SK-N-SH treated with all-trans-retinoic acid at 6 μM for 48 hours (cell line): ENCODE measurements around the gene FBXW4.

Source experiments
- ATAC-seq: fragments of 200-7000 bp; cut with Tn5 transposase; 3 replicates; pipeline ENCODE4 v1.9.1; 2020; ENCODE audit warnings: mild to moderate bottlenecking, moderate library complexity
- ARNTL ChIP-seq: fragments of 450-650 bp; formaldehyde crosslinking; IDR thresholded peaks from 2 replicates; pipeline ENCODE4 v1.5.0; 2020; ENCODE audit warnings: low read depth, mild to moderate bottlenecking, moderate library complexity, borderline replicate concordance
- BACH2 ChIP-seq: fragments of 250-450 bp; sonication (Bioruptor Pico); IDR thresholded peaks from 2 replicates; pipeline ENCODE4 v1.9.0; 2021; ENCODE audit warnings: mild to moderate bottlenecking, borderline replicate concordance
- ESRRG ChIP-seq: fragments of 250-450 bp; sonication (Bioruptor Pico); IDR thresholded peaks from 2 replicates; pipeline ENCODE4 v1.6.1; 2021; ENCODE audit warnings: mild to moderate bottlenecking
- ISL1 ChIP-seq: fragments of 250-450 bp; sonication (Bioruptor Pico); IDR thresholded peaks from 2 replicates; pipeline ENCODE4 v2.1.2; 2022; ENCODE audit warnings: mild to moderate bottlenecking, moderate library complexity
- OSR1 ChIP-seq: fragments of 250-450 bp; sonication (Bioruptor Pico); IDR thresholded peaks from 2 replicates; pipeline ENCODE4 v1.8.0; 2022; ENCODE audit warnings: moderate library complexity, mild to moderate bottlenecking, inconsistent platforms
- PPARA ChIP-seq: fragments of 250-450 bp; sonication (Bioruptor Pico); IDR thresholded peaks from 2 replicates; pipeline ENCODE4 v1.5.0; 2020; ENCODE audit warnings: mild to moderate bottlenecking, borderline replicate concordance
- RARB ChIP-seq: fragments of 250-450 bp; sonication (Bioruptor Pico); IDR thresholded peaks from 2 replicates; pipeline ENCODE4 v1.8.0; 2021; ENCODE audit warnings: mild to moderate bottlenecking, moderate library complexity
- SNAI2 ChIP-seq: fragments of 250-450 bp; sonication (Bioruptor Pico); IDR thresholded peaks from 2 replicates; pipeline ENCODE4 v1.5.0; 2020; ENCODE audit warnings: mild to moderate bottlenecking, moderate library complexity
- TCF4 ChIP-seq: fragments of 250-450 bp; sonication (Bioruptor Pico); IDR thresholded peaks from 2 replicates; pipeline ENCODE4 v1.8.0; 2021; ENCODE audit warnings: mild to moderate bottlenecking, moderate library complexity, borderline replicate concordance
- ZFP3 ChIP-seq: fragments of 250-450 bp; sonication (Bioruptor Pico); IDR thresholded peaks from 2 replicates; pipeline ENCODE4 v1.5.0; 2020; ENCODE audit warnings: mild to moderate bottlenecking, moderate library complexity
- ZFP30 ChIP-seq: fragments of 450-650 bp; formaldehyde crosslinking; IDR thresholded peaks from 2 replicates; pipeline ENCODE4 v1.5.0; 2022; ENCODE audit warnings: mild to moderate bottlenecking, moderate library complexity
- ZNF565 ChIP-seq: fragments of 450-650 bp; formaldehyde crosslinking; conservative IDR thresholded peaks from 2 replicates; pipeline ENCODE4 v1.5.0; 2020; ENCODE audit warnings: low read depth, mild to moderate bottlenecking, moderate library complexity
- ZNF8 ChIP-seq: fragments of 450-650 bp; formaldehyde crosslinking; IDR thresholded peaks from 2 replicates; pipeline ENCODE4 v1.5.0; 2020; ENCODE audit warnings: mild to moderate bottlenecking, moderate library complexity
- TF ChIP-seq, protein P1 (sequence below): fragments of 250-450 bp; sonication (Bioruptor Pico); IDR thresholded peaks from 2 replicates; pipeline ENCODE4 v1.5.0; 2020; ENCODE audit warnings: mild to moderate bottlenecking, moderate library complexity
- TF ChIP-seq, protein P2 (sequence below): fragments of 250-450 bp; sonication (Bioruptor Pico); IDR thresholded peaks from 2 replicates; pipeline ENCODE4 v1.5.1; 2021; ENCODE audit warnings: mild to moderate bottlenecking, moderate library complexity
- TF ChIP-seq, protein P3 (sequence below): fragments of 250-450 bp; sonication (Bioruptor Pico); IDR thresholded peaks from 2 replicates; pipeline ENCODE4 v1.5.1; 2020; ENCODE audit warnings: low read depth, mild to moderate bottlenecking, moderate library complexity
- TF ChIP-seq, protein P4 (sequence below): fragments of 250-450 bp; sonication (Bioruptor Pico); IDR thresholded peaks from 2 replicates; pipeline ENCODE4 v1.8.0; 2021; ENCODE audit warnings: low read depth, mild to moderate bottlenecking, moderate library complexity, borderline replicate concordance
- TF ChIP-seq, protein P5 (sequence below): fragments of 250-450 bp; sonication (Bioruptor Pico); IDR thresholded peaks from 2 replicates; pipeline ENCODE4 v1.8.0; 2020; ENCODE audit warnings: mild to moderate bottlenecking, moderate library complexity, borderline replicate concordance

The FBXW4 gene

DNA sequence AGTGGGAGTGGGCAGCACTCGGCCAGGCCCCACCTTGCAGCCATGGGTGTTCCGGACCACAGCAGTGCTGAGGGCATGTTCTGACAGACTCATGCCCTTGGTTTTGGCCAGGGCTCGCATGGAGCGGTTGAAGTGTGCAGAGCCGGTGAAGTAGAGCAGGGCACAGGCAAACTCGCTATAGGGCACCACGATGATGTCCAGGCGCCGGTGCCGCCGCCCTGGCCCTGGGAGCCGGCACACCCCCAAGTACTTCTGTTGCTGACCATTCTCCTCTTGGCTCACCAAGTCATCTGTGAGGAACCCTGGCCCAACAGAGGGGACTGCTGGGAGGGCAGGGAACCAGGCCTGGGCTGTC is 115.5 kb downstream of the FBXW4 start (continued):
- no peak for TF ChIP-seq ZFP3 (CRISPR knock-in tag)
- TF ChIP-seq, all 23 proteins: peak for 0

DNA sequence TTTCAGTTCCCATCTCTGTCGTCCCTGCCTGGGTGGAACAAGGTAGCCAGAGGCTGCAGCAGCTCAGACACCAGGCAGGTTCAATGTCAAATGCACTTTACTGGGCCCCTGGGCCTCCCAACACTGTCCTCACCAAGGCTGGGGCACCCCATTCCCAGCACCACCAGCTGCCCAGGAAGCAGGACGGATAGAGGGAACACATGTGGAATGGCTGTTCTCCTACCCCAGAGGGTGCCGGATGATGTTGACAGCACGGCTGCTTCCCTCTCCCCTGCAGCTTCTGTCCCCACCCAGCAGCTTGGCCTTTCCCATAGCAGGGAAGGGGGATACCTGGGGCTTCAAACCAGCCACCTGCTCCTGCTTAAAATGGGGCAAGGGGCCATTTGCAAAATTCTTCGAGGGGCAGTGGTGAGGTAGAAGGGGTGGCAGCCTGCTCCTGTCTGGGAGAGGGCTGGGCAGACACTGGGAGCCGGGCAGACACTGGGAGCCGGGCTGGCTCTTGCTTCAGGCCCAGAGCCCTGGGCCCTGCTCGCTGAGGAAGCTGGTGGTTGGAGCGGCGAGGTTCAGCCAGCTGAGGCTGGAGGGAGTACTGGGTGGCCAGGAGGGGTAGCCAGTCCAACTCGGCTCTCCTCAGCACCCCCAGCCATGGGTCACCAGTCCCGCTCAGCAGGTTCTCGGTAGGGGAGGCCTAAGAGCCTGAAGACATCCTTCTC is 116.0 kb downstream of the FBXW4 start:
- ATAC-seq = no peak
- no peak for TF ChIP-seq TCF4 (CRISPR knock-in tag)
- no peak for TF ChIP-seq PPARA
- TF ChIP-seq OSR1 = no peak

DNA sequence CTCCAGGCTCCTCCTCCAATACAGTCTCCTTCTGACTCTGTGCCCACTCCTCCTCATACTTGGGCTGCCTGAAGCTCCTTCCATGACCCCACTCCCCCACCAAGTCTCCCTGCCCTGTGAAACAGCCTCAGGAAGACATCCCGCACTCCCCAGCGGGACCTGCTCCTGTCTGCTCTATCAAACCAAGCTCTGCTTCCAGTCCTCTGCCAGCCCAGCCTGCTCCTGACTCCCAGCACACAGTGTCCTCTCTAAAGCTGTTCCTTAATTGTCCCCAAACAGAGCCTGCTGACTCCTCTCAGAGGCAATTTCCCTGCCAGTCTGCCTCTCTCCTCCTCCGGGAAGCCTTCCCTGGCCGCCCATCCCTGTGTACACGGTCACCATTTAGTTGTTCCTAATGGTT is 116.8 kb downstream of the FBXW4 start:
- TF ChIP-seq, protein P1, sequence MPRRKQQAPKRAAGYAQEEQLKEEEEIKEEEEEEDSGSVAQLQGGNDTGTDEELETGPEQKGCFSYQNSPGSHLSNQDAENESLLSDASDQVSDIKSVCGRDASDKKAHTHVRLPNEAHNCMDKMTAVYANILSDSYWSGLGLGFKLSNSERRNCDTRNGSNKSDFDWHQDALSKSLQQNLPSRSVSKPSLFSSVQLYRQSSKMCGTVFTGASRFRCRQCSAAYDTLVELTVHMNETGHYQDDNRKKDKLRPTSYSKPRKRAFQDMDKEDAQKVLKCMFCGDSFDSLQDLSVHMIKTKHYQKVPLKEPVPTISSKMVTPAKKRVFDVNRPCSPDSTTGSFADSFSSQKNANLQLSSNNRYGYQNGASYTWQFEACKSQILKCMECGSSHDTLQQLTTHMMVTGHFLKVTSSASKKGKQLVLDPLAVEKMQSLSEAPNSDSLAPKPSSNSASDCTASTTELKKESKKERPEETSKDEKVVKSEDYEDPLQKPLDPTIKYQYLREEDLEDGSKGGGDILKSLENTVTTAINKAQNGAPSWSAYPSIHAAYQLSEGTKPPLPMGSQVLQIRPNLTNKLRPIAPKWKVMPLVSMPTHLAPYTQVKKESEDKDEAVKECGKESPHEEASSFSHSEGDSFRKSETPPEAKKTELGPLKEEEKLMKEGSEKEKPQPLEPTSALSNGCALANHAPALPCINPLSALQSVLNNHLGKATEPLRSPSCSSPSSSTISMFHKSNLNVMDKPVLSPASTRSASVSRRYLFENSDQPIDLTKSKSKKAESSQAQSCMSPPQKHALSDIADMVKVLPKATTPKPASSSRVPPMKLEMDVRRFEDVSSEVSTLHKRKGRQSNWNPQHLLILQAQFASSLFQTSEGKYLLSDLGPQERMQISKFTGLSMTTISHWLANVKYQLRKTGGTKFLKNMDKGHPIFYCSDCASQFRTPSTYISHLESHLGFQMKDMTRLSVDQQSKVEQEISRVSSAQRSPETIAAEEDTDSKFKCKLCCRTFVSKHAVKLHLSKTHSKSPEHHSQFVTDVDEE (CRISPR knock-in tag) = no peak
- TF ChIP-seq RARB (CRISPR knock-in tag) = no peak
- no peak for TF ChIP-seq TCF4 (CRISPR knock-in tag)
- TF ChIP-seq, protein P2, sequence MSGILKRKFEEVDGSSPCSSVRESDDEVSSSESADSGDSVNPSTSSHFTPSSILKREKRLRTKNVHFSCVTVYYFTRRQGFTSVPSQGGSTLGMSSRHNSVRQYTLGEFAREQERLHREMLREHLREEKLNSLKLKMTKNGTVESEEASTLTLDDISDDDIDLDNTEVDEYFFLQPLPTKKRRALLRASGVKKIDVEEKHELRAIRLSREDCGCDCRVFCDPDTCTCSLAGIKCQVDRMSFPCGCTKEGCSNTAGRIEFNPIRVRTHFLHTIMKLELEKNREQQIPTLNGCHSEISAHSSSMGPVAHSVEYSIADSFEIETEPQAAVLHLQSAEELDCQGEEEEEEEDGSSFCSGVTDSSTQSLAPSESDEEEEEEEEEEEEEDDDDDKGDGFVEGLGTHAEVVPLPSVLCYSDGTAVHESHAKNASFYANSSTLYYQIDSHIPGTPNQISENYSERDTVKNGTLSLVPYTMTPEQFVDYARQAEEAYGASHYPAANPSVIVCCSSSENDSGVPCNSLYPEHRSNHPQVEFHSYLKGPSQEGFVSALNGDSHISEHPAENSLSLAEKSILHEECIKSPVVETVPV (CRISPR knock-in tag) = no peak
- TF ChIP-seq BACH2 (CRISPR knock-in tag) = no peak
- TF ChIP-seq ESRRG (CRISPR knock-in tag) = no peak
- no peak for ATAC-seq

DNA sequence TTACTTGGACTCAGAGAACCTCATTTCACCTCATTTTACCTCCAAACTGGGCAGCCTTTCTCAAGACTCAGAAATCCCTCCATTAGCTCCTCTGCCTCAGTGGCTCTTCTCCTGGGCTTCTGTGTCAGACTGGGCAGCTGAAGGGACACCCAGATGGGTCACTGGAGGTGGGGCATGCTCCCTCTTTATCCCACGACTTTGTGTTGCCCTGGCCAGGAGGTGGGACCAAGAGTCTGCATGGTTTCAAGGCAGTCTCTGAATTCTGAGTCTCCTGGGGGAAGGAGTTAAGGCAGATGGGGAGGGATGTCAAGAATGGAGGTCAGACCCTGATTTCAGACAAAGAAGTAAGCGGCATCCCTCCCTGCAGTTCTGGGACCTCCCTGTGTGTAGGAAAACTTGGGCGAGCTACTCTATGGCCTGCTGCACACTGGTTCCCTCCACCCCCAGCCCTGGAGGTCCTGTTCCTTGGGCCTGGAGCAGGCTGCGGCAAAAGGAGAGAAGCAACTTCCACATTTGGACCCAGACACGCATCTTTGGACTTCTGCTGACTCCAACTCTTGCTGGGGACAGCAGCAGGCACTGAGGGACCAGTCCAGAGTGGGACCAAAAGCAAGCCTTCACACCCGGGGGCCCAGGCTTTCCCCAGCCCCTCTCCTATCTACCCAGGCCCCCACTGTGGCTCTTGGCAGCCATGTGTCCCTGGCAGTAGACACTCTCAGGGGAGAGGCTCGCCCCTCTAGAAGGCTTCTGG is 117.7 kb downstream of the FBXW4 start:
- no peak for ATAC-seq
- no peak for TF ChIP-seq ZNF8 (CRISPR knock-in tag)
- TF ChIP-seq ZNF565 = no peak
- TF ChIP-seq SNAI2 = no peak
- no peak for TF ChIP-seq ZFP30 (CRISPR knock-in tag)
- no peak for TF ChIP-seq OSR1
- TF ChIP-seq, protein P2 (CRISPR knock-in tag) = no peak
- no peak for TF ChIP-seq PPARA
- no peak for TF ChIP-seq RARB (CRISPR knock-in tag)
- no peak for TF ChIP-seq ARNTL (CRISPR knock-in tag)
- no peak for TF ChIP-seq ISL1
- no peak for TF ChIP-seq ZFP3 (CRISPR knock-in tag)
- TF ChIP-seq, protein P3, sequence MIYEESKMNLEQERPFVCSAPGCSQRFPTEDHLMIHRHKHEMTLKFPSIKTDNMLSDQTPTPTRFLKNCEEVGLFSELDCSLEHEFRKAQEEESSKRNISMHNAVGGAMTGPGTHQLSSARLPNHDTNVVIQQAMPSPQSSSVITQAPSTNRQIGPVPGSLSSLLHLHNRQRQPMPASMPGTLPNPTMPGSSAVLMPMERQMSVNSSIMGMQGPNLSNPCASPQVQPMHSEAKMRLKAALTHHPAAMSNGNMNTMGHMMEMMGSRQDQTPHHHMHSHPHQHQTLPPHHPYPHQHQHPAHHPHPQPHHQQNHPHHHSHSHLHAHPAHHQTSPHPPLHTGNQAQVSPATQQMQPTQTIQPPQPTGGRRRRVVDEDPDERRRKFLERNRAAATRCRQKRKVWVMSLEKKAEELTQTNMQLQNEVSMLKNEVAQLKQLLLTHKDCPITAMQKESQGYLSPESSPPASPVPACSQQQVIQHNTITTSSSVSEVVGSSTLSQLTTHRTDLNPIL (CRISPR knock-in tag) = no peak
- TF ChIP-seq, protein P4, sequence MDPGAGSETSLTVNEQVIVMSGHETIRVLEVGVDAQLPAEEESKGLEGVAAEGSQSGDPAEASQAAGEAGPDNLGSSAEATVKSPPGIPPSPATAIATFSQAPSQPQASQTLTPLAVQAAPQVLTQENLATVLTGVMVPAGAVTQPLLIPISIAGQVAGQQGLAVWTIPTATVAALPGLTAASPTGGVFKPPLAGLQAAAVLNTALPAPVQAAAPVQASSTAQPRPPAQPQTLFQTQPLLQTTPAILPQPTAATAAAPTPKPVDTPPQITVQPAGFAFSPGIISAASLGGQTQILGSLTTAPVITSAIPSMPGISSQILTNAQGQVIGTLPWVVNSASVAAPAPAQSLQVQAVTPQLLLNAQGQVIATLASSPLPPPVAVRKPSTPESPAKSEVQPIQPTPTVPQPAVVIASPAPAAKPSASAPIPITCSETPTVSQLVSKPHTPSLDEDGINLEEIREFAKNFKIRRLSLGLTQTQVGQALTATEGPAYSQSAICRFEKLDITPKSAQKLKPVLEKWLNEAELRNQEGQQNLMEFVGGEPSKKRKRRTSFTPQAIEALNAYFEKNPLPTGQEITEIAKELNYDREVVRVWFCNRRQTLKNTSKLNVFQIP (CRISPR knock-in tag) = no peak
- TF ChIP-seq, protein P5, sequence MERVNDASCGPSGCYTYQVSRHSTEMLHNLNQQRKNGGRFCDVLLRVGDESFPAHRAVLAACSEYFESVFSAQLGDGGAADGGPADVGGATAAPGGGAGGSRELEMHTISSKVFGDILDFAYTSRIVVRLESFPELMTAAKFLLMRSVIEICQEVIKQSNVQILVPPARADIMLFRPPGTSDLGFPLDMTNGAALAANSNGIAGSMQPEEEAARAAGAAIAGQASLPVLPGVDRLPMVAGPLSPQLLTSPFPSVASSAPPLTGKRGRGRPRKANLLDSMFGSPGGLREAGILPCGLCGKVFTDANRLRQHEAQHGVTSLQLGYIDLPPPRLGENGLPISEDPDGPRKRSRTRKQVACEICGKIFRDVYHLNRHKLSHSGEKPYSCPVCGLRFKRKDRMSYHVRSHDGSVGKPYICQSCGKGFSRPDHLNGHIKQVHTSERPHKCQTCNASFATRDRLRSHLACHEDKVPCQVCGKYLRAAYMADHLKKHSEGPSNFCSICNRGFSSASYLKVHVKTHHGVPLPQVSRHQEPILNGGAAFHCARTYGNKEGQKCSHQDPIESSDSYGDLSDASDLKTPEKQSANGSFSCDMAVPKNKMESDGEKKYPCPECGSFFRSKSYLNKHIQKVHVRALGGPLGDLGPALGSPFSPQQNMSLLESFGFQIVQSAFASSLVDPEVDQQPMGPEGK (CRISPR knock-in tag) = no peak
- TF ChIP-seq, protein P1 (CRISPR knock-in tag) = no peak
